Measurements from ENCODE around the gene NSFL1C.

DNA sequence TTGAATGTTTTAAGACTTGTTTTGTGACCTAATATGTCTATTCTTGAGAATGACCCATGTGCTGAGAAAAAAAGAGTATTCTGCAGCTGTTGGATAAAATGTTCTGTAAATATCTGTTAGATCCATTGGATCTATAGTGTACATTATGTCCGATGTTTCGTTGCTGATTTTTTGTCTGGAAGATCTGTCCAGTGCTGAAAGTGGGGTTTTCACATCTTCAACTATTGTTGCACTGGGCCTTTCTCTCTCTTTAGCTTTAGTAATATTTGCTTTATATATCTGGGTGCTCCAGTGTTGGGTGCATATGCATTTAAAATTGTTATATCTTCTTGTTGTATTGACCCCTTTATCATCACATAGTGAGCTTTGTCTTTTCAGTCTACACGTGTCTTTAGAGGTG, 30.3 kb upstream of the NSFL1C start:
- TF ChIP-seq ZNF609 (CRISPR knock-in tag; IDR thresholded peaks at IDR 0.05; ENCODE audit: borderline replicate concordance) (no peak), ILF3 (IDR thresholded peaks at IDR 0.05; ENCODE audit: borderline replicate concordance) (no peak), POLR2A (conservative IDR thresholded peaks at IDR 0.05) (no peak), SPI1 (IDR thresholded peaks at IDR 0.05; ENCODE audit: borderline replicate concordance, low read depth, low read length) (no peak), CTCF (IDR thresholded peaks at IDR 0.05 in 2 of 3, conservative IDR thresholded peaks at IDR 0.05 in 1 of 3; ENCODE audit: insufficient read depth in 2 of 3, low read depth in 1 of 3, low read length in 3 of 3) (no peak), EZH2 (IDR thresholded peaks at IDR 0.05; ENCODE audit: borderline replicate concordance, low read depth, low read length) (no peak), CHD1 (IDR thresholded peaks at IDR 0.05; ENCODE audit: low read length) (no peak), CHD2 (IDR thresholded peaks at IDR 0.05; ENCODE audit: low read depth, low read length) (no peak), HDAC6 (IDR thresholded peaks at IDR 0.05; ENCODE audit: low read depth, low read length) (no peak), RBFOX2 (IDR thresholded peaks at IDR 0.05; ENCODE audit: low read depth, low read length) (no peak), CREM (IDR thresholded peaks at IDR 0.05; ENCODE audit: low read depth) (no peak)
- TF ChIP-seq, protein P1, sequence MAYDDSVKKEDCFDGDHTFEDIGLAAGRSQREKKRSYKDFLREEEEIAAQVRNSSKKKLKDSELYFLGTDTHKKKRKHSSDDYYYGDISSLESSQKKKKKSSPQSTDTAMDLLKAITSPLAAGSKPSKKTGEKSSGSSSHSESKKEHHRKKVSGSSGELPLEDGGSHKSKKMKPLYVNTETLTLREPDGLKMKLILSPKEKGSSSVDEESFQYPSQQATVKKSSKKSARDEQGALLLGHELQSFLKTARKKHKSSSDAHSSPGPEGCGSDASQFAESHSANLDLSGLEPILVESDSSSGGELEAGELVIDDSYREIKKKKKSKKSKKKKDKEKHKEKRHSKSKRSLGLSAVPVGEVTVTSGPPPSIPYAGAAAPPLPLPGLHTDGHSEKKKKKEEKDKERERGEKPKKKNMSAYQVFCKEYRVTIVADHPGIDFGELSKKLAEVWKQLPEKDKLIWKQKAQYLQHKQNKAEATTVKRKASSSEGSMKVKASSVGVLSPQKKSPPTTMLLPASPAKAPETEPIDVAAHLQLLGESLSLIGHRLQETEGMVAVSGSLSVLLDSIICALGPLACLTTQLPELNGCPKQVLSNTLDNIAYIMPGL (CRISPR knock-in tag; IDR thresholded peaks at IDR 0.05): no peak
